Measurements from ENCODE around the gene SLC10A4.
"Not testable (repeated sequence)": the region's sequence is repeated elsewhere in the genome, so short reads cannot be mapped to it uniquely, and the experiment has no call there.

SLC10A4 gene, protein sequence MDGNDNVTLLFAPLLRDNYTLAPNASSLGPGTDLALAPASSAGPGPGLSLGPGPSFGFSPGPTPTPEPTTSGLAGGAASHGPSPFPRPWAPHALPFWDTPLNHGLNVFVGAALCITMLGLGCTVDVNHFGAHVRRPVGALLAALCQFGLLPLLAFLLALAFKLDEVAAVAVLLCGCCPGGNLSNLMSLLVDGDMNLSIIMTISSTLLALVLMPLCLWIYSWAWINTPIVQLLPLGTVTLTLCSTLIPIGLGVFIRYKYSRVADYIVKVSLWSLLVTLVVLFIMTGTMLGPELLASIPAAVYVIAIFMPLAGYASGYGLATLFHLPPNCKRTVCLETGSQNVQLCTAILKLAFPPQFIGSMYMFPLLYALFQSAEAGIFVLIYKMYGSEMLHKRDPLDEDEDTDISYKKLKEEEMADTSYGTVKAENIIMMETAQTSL

GRCh38 chr4:48483006-48483776, at the start of gene SLC10A4:
TSS of gene SLC10A4 (plus strand) at chr4:48483343. CDS start at chr4:48483562, 219 bp downstream.
- FAIRE-seq, result no peak
- peak; percentile 23 for DNase-seq (ENCODE audit: insufficient read length, low spot score)

DNA sequence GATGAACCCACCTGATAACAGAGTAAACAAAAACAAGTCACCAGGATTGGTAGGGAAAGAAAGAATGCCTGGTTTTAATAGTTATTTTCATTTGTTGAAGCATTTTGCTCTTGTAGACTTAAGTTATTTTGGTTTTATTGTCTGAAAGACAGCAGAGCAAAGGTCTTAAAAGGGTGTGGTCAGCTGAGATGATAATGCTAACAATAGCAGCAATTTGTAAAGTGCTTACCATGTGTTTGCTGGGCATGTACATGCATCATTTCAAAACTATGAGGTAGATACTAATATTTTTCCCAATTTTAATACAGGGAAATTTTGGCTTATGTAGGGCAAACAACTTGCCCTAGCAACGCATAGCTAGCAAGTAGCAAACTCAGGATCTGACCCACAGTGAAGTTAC, 46.8 kb upstream of the SLC10A4 start:
- no peak for DNase-seq (ENCODE audit: insufficient read length, low spot score)
- no peak for FAIRE-seq

GRCh38 chr4:48439988-48440387, 43.2 kb upstream of the SLC10A4 start:
- DNase-seq (ENCODE audit: insufficient read length, low spot score) (no peak), FAIRE-seq (no peak)

DNA sequence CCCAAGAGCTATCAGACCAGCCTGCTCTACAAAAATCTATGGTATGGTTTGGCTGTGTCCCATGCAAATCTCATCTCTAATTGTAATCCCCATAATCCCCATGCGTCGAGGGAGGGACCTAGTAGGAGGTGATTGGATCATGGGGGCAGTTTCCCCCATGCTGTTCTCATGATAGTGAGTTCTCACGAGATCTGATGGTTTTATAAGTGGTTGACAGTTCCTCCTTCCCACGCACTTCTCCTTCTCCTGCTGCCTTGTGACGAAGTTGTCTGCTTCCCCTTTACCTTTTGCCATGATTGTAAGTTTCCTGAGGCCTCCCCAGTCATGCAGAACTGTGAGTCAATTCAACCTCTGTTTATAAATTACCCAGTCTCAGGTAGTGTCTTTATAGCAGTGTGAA, 42.2 kb upstream of the SLC10A4 start:
- not testable (repeated sequence) for DNase-seq (ENCODE audit: insufficient read length, low spot score); FAIRE-seq

GRCh38 chr4:48445704-48446103, 37.4 kb upstream of the SLC10A4 start:
- FAIRE-seq, result no peak

DNA sequence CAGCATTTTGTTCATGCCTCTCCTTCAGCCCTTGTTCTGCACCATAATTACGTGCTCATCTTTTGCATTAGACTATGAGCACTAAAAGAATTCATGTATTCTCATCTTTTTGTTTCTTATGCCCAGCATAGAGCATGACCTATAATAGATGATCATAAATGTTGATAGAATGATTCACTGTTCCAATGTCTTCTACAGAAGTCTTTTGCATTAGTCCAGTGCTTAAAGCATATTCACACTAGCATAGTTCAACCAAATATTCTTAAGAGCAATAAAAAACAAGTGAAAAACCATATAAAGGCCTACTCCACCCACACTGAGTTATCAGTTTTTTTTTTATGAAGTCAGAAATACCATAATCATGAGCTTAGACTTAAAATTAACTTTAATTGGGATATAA, 36.5 kb upstream of the SLC10A4 start:
- FAIRE-seq, result no peak

More at GRCh38 chr4:48445704-48446103, 37.4 kb upstream of the SLC10A4 start:
- DNase-seq (ENCODE audit: insufficient read length, low spot score), result no peak

GRCh38 chr4:48449151-48449550, 34.0 kb upstream of the SLC10A4 start:
- FAIRE-seq (no peak), DNase-seq (ENCODE audit: insufficient read length, low spot score) (no peak)

More for the DNA sequence above, 36.5 kb upstream of the SLC10A4 start:
- no peak for DNase-seq (ENCODE audit: insufficient read length, low spot score)

GRCh38 chr4:48450740-48451139, 32.4 kb upstream of the SLC10A4 start:
- DNase-seq (ENCODE audit: insufficient read length, low spot score), result no peak
- no peak for FAIRE-seq

- DNase-seq (ENCODE audit: insufficient read length, low spot score); FAIRE-seq: not testable (repeated sequence)
Observed at GRCh38 chr4:48451656-48452055, 31.5 kb upstream of the SLC10A4 start.

- DNase-seq (ENCODE audit: insufficient read length, low spot score), result no peak
Observed at GRCh38 chr4:48454591-48454990, 28.6 kb upstream of the SLC10A4 start.

GRCh38 chr4:48461000-48461399, 22.1 kb upstream of the SLC10A4 start:
- DNase-seq (ENCODE audit: insufficient read length, low spot score), result no peak
- no peak for FAIRE-seq

More at GRCh38 chr4:48454591-48454990, 28.6 kb upstream of the SLC10A4 start:
- no peak for FAIRE-seq

DNA sequence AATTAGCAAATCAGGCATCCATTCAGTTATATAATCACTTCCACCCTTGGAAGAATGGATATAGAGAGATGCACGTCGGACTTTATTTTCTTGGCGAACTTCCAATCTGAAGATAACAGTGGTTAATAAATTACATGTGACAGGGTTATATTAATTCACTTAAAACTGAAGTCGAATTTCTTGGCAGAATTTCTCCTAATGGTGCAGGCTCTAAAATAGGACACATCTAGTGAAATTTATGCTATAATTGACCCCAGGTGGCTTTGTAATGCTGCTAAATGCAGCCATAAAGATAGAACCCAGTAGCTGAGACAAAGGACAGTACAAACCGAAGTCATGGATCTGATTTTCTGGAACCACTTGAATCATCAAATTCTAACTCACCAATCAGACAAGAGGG, 20.8 kb upstream of the SLC10A4 start:
- FAIRE-seq, result no peak
- no peak for DNase-seq (ENCODE audit: insufficient read length, low spot score)

DNA sequence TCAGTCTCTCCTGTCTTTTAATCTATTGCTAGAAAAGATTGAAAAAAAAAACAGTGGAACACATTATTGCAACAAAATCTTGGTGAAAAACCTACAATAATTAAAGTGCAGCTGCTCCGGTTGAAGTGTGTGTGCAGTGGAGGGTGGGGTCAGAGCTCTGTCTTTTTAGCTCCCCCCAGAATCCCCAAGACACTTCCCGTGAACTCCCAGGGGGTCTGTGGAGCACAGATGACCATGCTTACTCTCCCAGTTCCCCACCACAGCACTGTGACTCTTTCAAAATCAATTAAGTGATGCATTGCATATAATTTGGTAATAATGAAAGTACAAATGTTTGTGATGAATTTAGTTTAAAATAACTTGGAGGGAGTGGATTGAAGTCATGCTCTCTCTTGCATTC, 15.7 kb upstream of the SLC10A4 start:
- FAIRE-seq (no peak), DNase-seq (ENCODE audit: insufficient read length, low spot score) (no peak)

GRCh38 chr4:48467891-48468290, 15.3 kb upstream of the SLC10A4 start:
- FAIRE-seq (no peak), DNase-seq (ENCODE audit: insufficient read length, low spot score) (no peak)

GRCh38 chr4:48470137-48470536, 13.0 kb upstream of the SLC10A4 start:
- no peak for FAIRE-seq

GRCh38 chr4:48470570-48470969, 12.6 kb upstream of the SLC10A4 start:
- DNase-seq (ENCODE audit: insufficient read length, low spot score), result no peak
- FAIRE-seq, result no peak

More at GRCh38 chr4:48470137-48470536, 13.0 kb upstream of the SLC10A4 start:
- DNase-seq (ENCODE audit: insufficient read length, low spot score), result no peak

DNA sequence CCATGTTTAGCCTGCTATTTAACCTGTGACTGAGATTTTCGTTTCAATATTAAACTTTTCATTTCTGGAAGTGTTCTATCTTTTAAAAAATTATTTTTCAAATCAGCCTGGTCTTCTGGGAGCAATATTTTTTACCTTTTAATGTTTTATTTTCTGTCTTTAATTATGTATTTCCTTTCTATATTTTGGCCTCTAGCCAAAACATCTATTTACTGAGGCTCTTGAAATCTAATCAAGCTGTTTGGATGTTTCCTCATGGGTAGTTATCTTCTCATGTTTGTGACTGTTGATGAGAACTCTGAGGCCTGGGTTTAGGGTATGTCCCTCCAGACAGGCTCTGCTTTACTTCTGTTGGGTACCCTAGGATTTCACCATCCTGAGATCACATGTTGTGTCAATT, 10.3 kb upstream of the SLC10A4 start:
- FAIRE-seq (no peak), DNase-seq (ENCODE audit: insufficient read length, low spot score) (no peak)

GRCh38 chr4:48475770-48476169, 7.4 kb upstream of the SLC10A4 start:
- DNase-seq (ENCODE audit: insufficient read length, low spot score) (no peak), FAIRE-seq (no peak)

- DNase-seq (ENCODE audit: insufficient read length, low spot score) (no peak), FAIRE-seq (no peak)
Observed at GRCh38 chr4:48478273-48478672, 4.9 kb upstream of the SLC10A4 start.

DNA sequence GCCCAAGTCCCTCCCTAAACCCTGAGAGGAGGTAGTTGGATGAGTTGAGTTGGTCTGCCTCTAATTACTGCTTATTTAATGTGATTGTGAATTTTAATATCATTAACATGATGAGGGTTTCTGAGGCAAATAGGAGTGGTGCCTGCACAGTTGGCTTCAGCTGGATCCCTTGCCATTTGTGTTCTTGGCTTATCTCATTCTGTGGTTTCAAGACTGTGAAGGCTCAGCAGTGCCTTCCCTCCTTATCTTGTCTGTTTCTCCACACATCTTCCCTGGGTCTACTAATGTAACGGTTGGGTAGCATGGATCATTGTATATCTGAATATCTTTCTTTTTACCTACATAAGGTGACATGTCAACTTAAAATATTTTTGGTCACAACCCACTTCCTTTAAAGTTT, 1.6 kb upstream of the SLC10A4 start:
- no peak for FAIRE-seq
- DNase-seq (ENCODE audit: insufficient read length, low spot score), result no peak

GRCh38 chr4:48483777-48484493, 792 bp downstream of the SLC10A4 start:
- FAIRE-seq (no peak), DNase-seq (ENCODE audit: insufficient read length, low spot score) (no peak)
